GM12878 (cell line): Measurements from ENCODE around the gene PTP4A1. TPM values are rescaled to one million over a fixed set of nuclear protein-coding genes. Genes with fewer than 3 reads are reported as not detected.
A peak's percentile ranks its signal among the peaks of the same experiment; 100 is the strongest.

Source experiments
- CBX5 ChIP-seq: sonication (generic); IDR thresholded peaks from 2 replicates; pipeline ENCODE4 v1.6.1; 2016; ENCODE audit warnings: low read depth, moderate library complexity, mild to moderate bottlenecking, inconsistent platforms
- CHD2 ChIP-seq: IDR thresholded peaks from 2 replicates; pipeline ENCODE4 v1.6.1; 2011; ENCODE audit warnings: low read depth, low read length, improper control_type of control experiment, borderline replicate concordance
- ELK1 ChIP-seq: IDR thresholded peaks from 2 replicates; pipeline ENCODE4 v1.6.1; 2012; ENCODE audit warnings: low read depth, low read length, improper control_type of control experiment
- JUND ChIP-seq: IDR thresholded peaks from 2 replicates; pipeline ENCODE4 v1.6.1; 2012; ENCODE audit warnings: low read depth, mild to moderate bottlenecking, low read length, improper control_type of control experiment, moderate library complexity
- MAX ChIP-seq: IDR thresholded peaks from 2 replicates; pipeline ENCODE4 v1.6.1; 2012; ENCODE audit warnings: low read depth, low read length, improper control_type of control experiment
- MXI1 ChIP-seq: fragments of 150-350 bp; IDR thresholded peaks from 2 replicates; pipeline ENCODE4 v1.6.1; 2011; ENCODE audit warnings: low read depth, mild to moderate bottlenecking, inconsistent platforms, low read length, improper control_type of control experiment
- NFYB ChIP-seq: IDR thresholded peaks from 2 replicates; pipeline ENCODE4 v1.6.1; 2011; ENCODE audit warnings: low read depth, mild to moderate bottlenecking, low read length, improper control_type of control experiment, moderate library complexity; ENCODE audit not compliant: insufficient read depth
- NKRF ChIP-seq: fragments of 450-650 bp; conservative IDR thresholded peaks from 2 replicates; pipeline ENCODE4 v1.6.1; 2017; ENCODE audit warnings: mild to moderate bottlenecking, moderate library complexity
- PRDM15 ChIP-seq: fragments of 450-650 bp; formaldehyde crosslinking; IDR thresholded peaks from 2 replicates; pipeline ENCODE4 v1.4.0; 2020; ENCODE audit warnings: mild to moderate bottlenecking, moderate library complexity
- RAD21 ChIP-seq: IDR thresholded peaks from 2 replicates; pipeline ENCODE4 v1.6.1; 2011; ENCODE audit warnings: mild to moderate bottlenecking, low read depth, low read length, moderate library complexity; ENCODE audit not compliant: insufficient read depth
- SMAD5 ChIP-seq: IDR thresholded peaks from 2 replicates; pipeline ENCODE4 v1.6.1; 2016; ENCODE audit warnings: antibody characterized with exemption, low read depth
- SREBF1 ChIP-seq: IDR thresholded peaks from 2 replicates; pipeline ENCODE4 v1.6.1; 2012; ENCODE audit warnings: mild to moderate bottlenecking, low read length
- SREBF2 ChIP-seq: IDR thresholded peaks from 2 replicates; pipeline ENCODE4 v1.6.1; 2012; ENCODE audit warnings: mild to moderate bottlenecking, low read length
- SRF ChIP-seq, 2 experiments: IDR thresholded peaks; 2 replicates each; pipeline ENCODE4 v1.6.1; 2011; ENCODE audit warnings: low read depth in 2 of 2, low read length in 2 of 2, mild to moderate bottlenecking in 1 of 2, moderate library complexity in 1 of 2
- SUZ12 ChIP-seq: fragments of 200-600 bp; sonication (generic); IDR thresholded peaks from one replicate; pipeline ENCODE4 v1.6.1; 2018; ENCODE audit warnings: antibody characterized with exemption, mild to moderate bottlenecking; ENCODE audit not compliant: unreplicated experiment
- YBX1 ChIP-seq: fragments of 450-650 bp; IDR thresholded peaks from 2 replicates; pipeline ENCODE4 v1.6.1; 2016; ENCODE audit warnings: antibody characterized with exemption
- YY1 ChIP-seq: IDR thresholded peaks from 2 replicates; pipeline ENCODE4 v1.6.1; 2011; ENCODE audit warnings: low read depth, mild to moderate bottlenecking, low read length
- polyA plus RNA-seq, 11 experiments: library from polyadenylated mRNA; depleted of rRNA in 4 of 11; unstranded in 6 of 11; stranded (reverse) in 5 of 11; fragments of >200 nt; fragmentation: Nextera tagmentation in 4 of 11; fragmentation: Illumina TruSeq in 1 of 11; extraction: Ambion mirVana in 4 of 11; extraction: Trizol in 1 of 11; gene quantifications; 1 replicate in 1 of 11; 2 replicates in 10 of 11; pipeline versions ENCODE4 v1.2.1 to v1.2.3, GENCODE V29; 2011 to 2016; ENCODE audit warnings: inconsistent platforms in 2 of 11, missing spikeins in 2 of 11, low read depth in 1 of 11
- total RNA-seq, 4 experiments: library from RNA; depleted of rRNA in 3 of 4; stranded (reverse); fragments of >200 nt in 3 of 4; fragmentation: Illumina TruSeq in 1 of 4; extraction: Trizol in 1 of 4; gene quantifications; 2 replicates each; pipeline versions ENCODE4 v1.2.1 to v1.2.3, GENCODE V29; 2013 to 2021

The PTP4A1 gene
- total and polyA plus RNA-seq, 10 of the 15 experiments (the other 5 are each of a cell fraction or from before 2014, with no cell fraction given) = 8.5 to 190 (median 46.4) TPM; not detected in 2

- TF ChIP-seq PRDM15 (CRISPR knock-in tag) (no peak), YBX1 (no peak), RAD21 (peak; percentile 44), JUND (no peak), YY1 (0 out of 2 replicates have a peak, but pooled peaks have one; percentile 37), SUZ12 (no peak), CBX5 (no peak), SREBF2 (no peak), SMAD5 (no peak), CHD2 (no peak), SRF (IDR thresholded peaks at IDR 0.05; ENCODE audit: low read depth in 2 of 2, low read length in 2 of 2) (no peak), NFYB (no peak), NKRF (no peak), MAX (no peak), ELK1 (no peak), SREBF1 (no peak), MXI1 (peak; percentile 7; the same call in 1 of the 2 replicates)
- TF ChIP-seq, all 136 proteins: peak for 17
Measured at GRCh38 chr6:63573899-63574553, 1.7 kb downstream of the PTP4A1 start (continued).
